B cell (primary cell): ENCODE results near the gene ALOX15. TPM values are rescaled to one million over a fixed set of nuclear protein-coding genes. Genes with fewer than 3 reads are reported as not detected.

Experiments
- ATAC-seq: fragments of 200-7000 bp; cut with Tn5 transposase; one replicate; pipeline ENCODE4 v1.10.0; 2021; ENCODE audit warnings: low read depth, mild to moderate bottlenecking, moderate number of reproducible peaks, moderate library complexity
- CTCF ChIA-PET: fragments of 350-600 bp; sonication (Branson Sonifier 250); formaldehyde crosslinking; loops from one replicate; lab custom pipeline; 2021; ENCODE audit warnings: antibody characterized with exemption, inconsistent platforms; lab: Charles Lee
- POLR2A ChIA-PET: fragments of 350-600 bp; sonication (Branson Sonifier 250); formaldehyde crosslinking; loops from one replicate; lab custom pipeline; 2021; ENCODE audit warnings: antibody characterized with exemption; lab: Charles Lee
- DNase-seq: peaks from one replicate; pipeline ENCODE4 v3.0.0; 2013
- H2AFZ ChIP-seq: 2 replicates; pipeline ENCODE4 v1.6.1; 2012; ENCODE audit warnings: mild to moderate bottlenecking, low read depth, low read length; ENCODE audit not compliant: insufficient read depth, poor library complexity, severe bottlenecking
- H3K27ac ChIP-seq, 2 donors: 1 replicate in 1 of 2; 2 replicates in 1 of 2; pipeline ENCODE4 v1.5.1; 2012 to 2013; ENCODE audit warnings: low read length in 2 of 2, mild to moderate bottlenecking in 2 of 2, moderate library complexity in 1 of 2
- H3K27me3 ChIP-seq, 4 experiments: fragments of 200-600 bp in 1 of 4; sonication (generic) in 1 of 4; replicated peaks in 1 of 4; 1 replicate in 2 of 4; 2 replicates in 2 of 4; pipeline versions ENCODE4 v1.6.1 to v1.7.0; 2013 to 2016; ENCODE audit warnings: low read length in 3 of 4, mild to moderate bottlenecking in 2 of 4, mixed read lengths in 1 of 4, moderate library complexity in 1 of 4; ENCODE audit not compliant: insufficient read depth in 4 of 4, control insufficient read depth in 3 of 4; ENCODE audit errors: control extremely low read depth in 1 of 4
- H3K36me3 ChIP-seq, 2 experiments: replicated peaks in 1 of 2; 1 replicate in 1 of 2; 2 replicates in 1 of 2; pipeline versions ENCODE4 v1.6.1 to v1.7.1; 2013; ENCODE audit warnings: low read length in 1 of 2; ENCODE audit not compliant: insufficient read depth in 2 of 2, control insufficient read depth in 1 of 2; ENCODE audit errors: control extremely low read depth in 1 of 2, extremely low read depth in 1 of 2
- H3K4me1 ChIP-seq, 2 donors: fragments of 200-600 bp in 1 of 2; sonication (generic) in 1 of 2; 1 replicate in 1 of 2; 2 replicates in 1 of 2; pipeline versions ENCODE4 v1.5.1 to v1.6.1; 2013 to 2017; ENCODE audit warnings: low read length in 2 of 2; ENCODE audit not compliant: control insufficient read depth in 2 of 2, insufficient read depth in 2 of 2
- H3K4me2 ChIP-seq: replicated peaks from 2 replicates; pipeline ENCODE3; 2012; ENCODE audit warnings: mild to moderate bottlenecking, low read depth, low read length; ENCODE audit not compliant: poor library complexity, severe bottlenecking
- H3K4me3 ChIP-seq, 5 experiments: fragments of 200-600 bp in 1 of 5; sonication (generic) in 1 of 5; 1 replicate in 3 of 5; 2 replicates in 2 of 5; pipeline versions ENCODE4 v1.5.1 to v1.7.0; 2011 to 2016; ENCODE audit warnings: low read length in 4 of 5, mild to moderate bottlenecking in 4 of 5, low read depth in 2 of 5, control low read depth in 1 of 5, moderate library complexity in 1 of 5; ENCODE audit not compliant: insufficient read depth in 1 of 5; ENCODE audit errors: control extremely low read depth in 1 of 5, extremely low read depth in 1 of 5
- H3K79me2 ChIP-seq: fragments of 200-600 bp; sonication (generic); one replicate; pipeline ENCODE4 v1.6.0; 2016; ENCODE audit warnings: low read length; ENCODE audit not compliant: control insufficient read depth, insufficient read depth
- H3K9ac ChIP-seq: fragments of 200-600 bp; sonication (generic); 2 replicates; pipeline ENCODE4 v1.6.1; 2017; ENCODE audit warnings: mild to moderate bottlenecking, low read length, moderate library complexity
- H3K9me3 ChIP-seq, 3 donors: one replicate each; pipeline versions ENCODE4 v1.6.1 to v1.7.1; 2013; ENCODE audit warnings: low read length in 2 of 3; ENCODE audit not compliant: control insufficient read depth in 2 of 3, insufficient read depth in 1 of 3; ENCODE audit errors: control extremely low read depth in 1 of 3
- H4K20me1 ChIP-seq: 2 replicates; pipeline ENCODE4 v1.6.0; 2012; ENCODE audit warnings: mild to moderate bottlenecking, low read length; ENCODE audit not compliant: insufficient read depth, control insufficient read depth, poor library complexity, severe bottlenecking
- H3K27ac Mint-ChIP-seq: one replicate; pipeline ENCODE4 v1.8.0; 2021; ENCODE audit warnings: mixed read lengths
- H3K27me3 Mint-ChIP-seq: one replicate; pipeline ENCODE4 v1.8.0; 2021; ENCODE audit warnings: mixed read lengths
- H3K4me1 Mint-ChIP-seq: one replicate; pipeline ENCODE4 v1.8.0; 2021; ENCODE audit warnings: mixed read lengths
- H3K4me3 Mint-ChIP-seq: one replicate; pipeline ENCODE4 v1.8.0; 2021; ENCODE audit warnings: mixed read lengths
- H3K9me3 Mint-ChIP-seq: one replicate; pipeline ENCODE4 v1.8.0; 2022; ENCODE audit warnings: mixed read lengths; ENCODE audit not compliant: insufficient read depth
- EZH2 ChIP-seq: IDR thresholded peaks from 2 replicates; pipeline ENCODE4 v1.6.1; 2012; ENCODE audit warnings: borderline replicate concordance, low read depth, mild to moderate bottlenecking, moderate library complexity, low read length; ENCODE audit not compliant: insufficient read depth, poor library complexity, severe bottlenecking
- WGBS: methylation state at CpG from one replicate; pipeline ENCODE4 v1.1.5; 2013; ENCODE audit warnings: missing lambda C conversion rate; ENCODE audit not compliant: insufficient coverage; 5-methylcytosine and 5-hydroxymethylcytosine counted together
- intact Hi-C: fragments of 100-400 bp; cut with micrococcal nuclease; formaldehyde crosslinking; loops from one replicate; pipeline ENCODE4 v1.10.0; 2022
- polyA plus RNA-seq: library from polyadenylated mRNA; depleted of rRNA; stranded (reverse); fragments of >200 nt; gene quantifications from 2 replicates; pipeline ENCODE4 v1.2.3, GENCODE V29; 2012
- total RNA-seq, 2 donors: library from RNA; stranded (reverse); fragments of 120-200 nt in 1 of 2; gene quantifications; 1 replicate in 1 of 2; 2 replicates in 1 of 2; pipeline versions ENCODE4 v1.2.3 to v1.2.4, GENCODE V29; 2013 to 2022
- TF ChIP-seq, protein P1 (sequence below): fragments of 200-600 bp; IDR thresholded peaks from one replicate; pipeline ENCODE4 v1.8.0; 2022; ENCODE audit warnings: antibody characterized with exemption, mild to moderate bottlenecking

The ALOX15 gene
- total and polyA plus RNA-seq, 2 donors (not counting 1 experiment from before 2014, with no cell fraction given), result 0.10 TPM; not detected in 1

DNA sequence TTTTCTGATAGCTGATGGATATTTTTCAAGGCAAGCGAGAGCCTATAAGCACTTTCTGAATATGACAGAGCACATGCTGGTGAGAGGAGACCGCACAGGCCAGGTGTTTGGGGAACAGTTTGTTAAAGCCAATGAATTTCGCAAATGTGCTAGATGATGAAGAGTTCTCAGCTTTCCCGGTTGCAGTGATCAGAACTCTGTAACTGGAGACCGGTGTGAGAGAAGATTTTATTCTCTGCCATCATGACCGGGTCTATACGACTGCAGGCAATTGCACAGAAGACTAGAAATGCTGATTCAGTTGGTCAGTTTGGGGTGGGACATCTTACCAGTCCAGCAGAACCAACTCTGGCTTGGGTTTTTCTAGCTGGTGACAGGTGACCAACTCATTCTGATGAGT, 31.7 kb downstream of the ALOX15 start:
- H3K9me3 ChIP-seq, result no peaks in the 10 kb centered on the region
- DNase-seq, result no peak
- no peak overlapping the region for H3K4me3 Mint-ChIP-seq
- H3K4me1 ChIP-seq, result no peaks in the 10 kb centered on the region
- H3K4me3 ChIP-seq, result no peak overlapping the region
- H3K27ac Mint-ChIP-seq, result no peak overlapping the region
- H3K9ac ChIP-seq, result no peak overlapping the region
- H3K4me1 Mint-ChIP-seq, result no peaks in the 10 kb centered on the region
- no peaks in the 10 kb centered on the region for H4K20me1 ChIP-seq
- H3K4me2 ChIP-seq, result no peak overlapping the region
- H3K79me2 ChIP-seq, result no peaks in the 10 kb centered on the region
- peaks cover 0 to 8% (median 1%) of the 10 kb centered on the region in 4 experiments for H3K27me3 ChIP-seq
- H3K27me3 Mint-ChIP-seq, result peaks cover 42% of the 10 kb centered on the region
- ATAC-seq, result no peak
- H2AFZ ChIP-seq, result no peak overlapping the region
- TF ChIP-seq, protein P1, sequence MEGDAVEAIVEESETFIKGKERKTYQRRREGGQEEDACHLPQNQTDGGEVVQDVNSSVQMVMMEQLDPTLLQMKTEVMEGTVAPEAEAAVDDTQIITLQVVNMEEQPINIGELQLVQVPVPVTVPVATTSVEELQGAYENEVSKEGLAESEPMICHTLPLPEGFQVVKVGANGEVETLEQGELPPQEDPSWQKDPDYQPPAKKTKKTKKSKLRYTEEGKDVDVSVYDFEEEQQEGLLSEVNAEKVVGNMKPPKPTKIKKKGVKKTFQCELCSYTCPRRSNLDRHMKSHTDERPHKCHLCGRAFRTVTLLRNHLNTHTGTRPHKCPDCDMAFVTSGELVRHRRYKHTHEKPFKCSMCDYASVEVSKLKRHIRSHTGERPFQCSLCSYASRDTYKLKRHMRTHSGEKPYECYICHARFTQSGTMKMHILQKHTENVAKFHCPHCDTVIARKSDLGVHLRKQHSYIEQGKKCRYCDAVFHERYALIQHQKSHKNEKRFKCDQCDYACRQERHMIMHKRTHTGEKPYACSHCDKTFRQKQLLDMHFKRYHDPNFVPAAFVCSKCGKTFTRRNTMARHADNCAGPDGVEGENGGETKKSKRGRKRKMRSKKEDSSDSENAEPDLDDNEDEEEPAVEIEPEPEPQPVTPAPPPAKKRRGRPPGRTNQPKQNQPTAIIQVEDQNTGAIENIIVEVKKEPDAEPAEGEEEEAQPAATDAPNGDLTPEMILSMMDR, result no peak
- TF ChIP-seq EZH2, result no peak
- 94% methylated on average over 7 of the region's 7 CpGs for WGBS
- no peaks in the 10 kb centered on the region for H3K36me3 ChIP-seq
- intact Hi-C loops, result no loop called here
- no peaks in the 10 kb centered on the region for H3K9me3 Mint-ChIP-seq
- no peak overlapping the region for H3K27ac ChIP-seq
- POLR2A ChIA-PET, result no interaction called here
- CTCF ChIA-PET, result interaction anchor here (2.2 kb wide), 1 partner anchor 43 kb away, joined by 8 read pairs; no protein-coding TSS in a partner anchor

DNA sequence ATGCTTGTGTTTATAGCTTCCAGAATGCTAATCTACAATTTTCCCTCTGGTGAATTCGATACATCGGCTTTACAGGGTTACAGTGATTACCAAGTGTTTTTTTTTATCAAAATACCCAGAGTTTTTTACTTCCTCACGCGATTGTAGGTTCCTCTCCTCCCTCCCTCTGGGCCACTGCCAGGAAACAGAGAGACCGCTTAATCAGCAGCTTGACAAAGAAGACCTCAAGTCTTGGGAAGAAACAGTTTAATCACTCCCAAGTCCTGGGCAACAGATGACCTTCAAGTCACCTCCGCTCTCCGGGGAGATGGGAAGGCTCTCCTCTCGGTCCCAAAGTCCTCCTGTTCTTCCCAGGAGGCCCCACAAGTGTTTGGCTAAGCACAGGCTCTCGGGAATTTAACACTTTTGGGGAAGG, 33.7 kb downstream of the ALOX15 start:
- no peak overlapping the region for H2AFZ ChIP-seq
- no peaks in the 10 kb centered on the region for H4K20me1 ChIP-seq
- H3K27ac ChIP-seq, result no peak overlapping the region
- H3K79me2 ChIP-seq, result no peaks in the 10 kb centered on the region
- H3K4me2 ChIP-seq, result no peak overlapping the region
- Mint-ChIP-seq H3K27me3 (peaks cover 44% of the 10 kb centered on the region), H3K27ac (no peak overlapping the region), H3K4me1 (no peaks in the 10 kb centered on the region), H3K9me3 (no peaks in the 10 kb centered on the region), H3K4me3 (no peak overlapping the region)
- H3K9ac ChIP-seq, result no peak overlapping the region
- 6% methylated on average over 6 of the region's 9 CpGs for WGBS
- H3K27me3 ChIP-seq, result peaks cover 0 to 8% (median 1%) of the 10 kb centered on the region in 4 experiments
- DNase-seq, result no peak
- no peak for ATAC-seq
- H3K4me3 ChIP-seq, result no peak overlapping the region
- CTCF ChIA-PET, result interaction anchor here (0.6 kb wide), 2 partner anchors 8 to 99 kb away, joined by 3 read pairs; no protein-coding TSS in a partner anchor
- H3K4me1 ChIP-seq, result no peaks in the 10 kb centered on the region
- no peaks in the 10 kb centered on the region for H3K9me3 ChIP-seq
- POLR2A ChIA-PET, result no interaction called here
- intact Hi-C loops, result no loop called here
- no peaks in the 10 kb centered on the region for H3K36me3 ChIP-seq
- no peak for TF ChIP-seq EZH2
- TF ChIP-seq, protein P1, result no peak
